GM11168 (cell line): ENCODE results near the gene TMEM43.

Experiments used
- in situ Hi-C: fragments of 300-500 bp; cut with MboI; formaldehyde crosslinking; loops from one replicate; pipeline ENCODE4 v1.12.0; 2022; ENCODE audit warnings: low sequenced_read_pairs; ENCODE audit not compliant: unreplicated experiment

TMEM43 gene

GRCh38 chr3:14170531-14171159 is 45.8 kb downstream of the TMEM43 start:
- in situ Hi-C loops, result no loop called here

GRCh38 chr3:14172496-14172895 is 47.6 kb downstream of the TMEM43 start:
- in situ Hi-C loops, result no loop called here

DNA sequence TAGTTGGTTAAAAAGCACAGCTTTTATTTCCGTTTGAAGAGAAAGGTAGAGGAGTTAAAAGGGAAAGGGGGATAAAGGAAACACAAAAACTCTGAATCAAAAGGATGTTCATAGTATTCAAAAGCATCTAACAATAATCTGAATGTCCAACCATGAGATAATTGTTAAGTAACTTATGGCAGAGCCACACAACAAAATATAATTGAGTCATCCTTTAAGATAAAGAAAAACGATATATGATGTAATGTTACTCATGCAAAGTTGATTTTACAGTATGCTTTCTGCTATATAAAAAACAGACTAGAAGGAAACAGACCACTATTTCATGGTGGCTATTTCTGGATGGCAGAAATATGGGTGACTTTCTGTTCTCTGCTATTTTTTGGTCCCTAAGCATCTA is 49.6 kb downstream of the TMEM43 start:
- in situ Hi-C loops, result no loop called here

- in situ Hi-C loops, result no loop called here
These were observed 50.7 kb downstream of the TMEM43 start for GRCh38 chr3:14175383-14176037.

DNA sequence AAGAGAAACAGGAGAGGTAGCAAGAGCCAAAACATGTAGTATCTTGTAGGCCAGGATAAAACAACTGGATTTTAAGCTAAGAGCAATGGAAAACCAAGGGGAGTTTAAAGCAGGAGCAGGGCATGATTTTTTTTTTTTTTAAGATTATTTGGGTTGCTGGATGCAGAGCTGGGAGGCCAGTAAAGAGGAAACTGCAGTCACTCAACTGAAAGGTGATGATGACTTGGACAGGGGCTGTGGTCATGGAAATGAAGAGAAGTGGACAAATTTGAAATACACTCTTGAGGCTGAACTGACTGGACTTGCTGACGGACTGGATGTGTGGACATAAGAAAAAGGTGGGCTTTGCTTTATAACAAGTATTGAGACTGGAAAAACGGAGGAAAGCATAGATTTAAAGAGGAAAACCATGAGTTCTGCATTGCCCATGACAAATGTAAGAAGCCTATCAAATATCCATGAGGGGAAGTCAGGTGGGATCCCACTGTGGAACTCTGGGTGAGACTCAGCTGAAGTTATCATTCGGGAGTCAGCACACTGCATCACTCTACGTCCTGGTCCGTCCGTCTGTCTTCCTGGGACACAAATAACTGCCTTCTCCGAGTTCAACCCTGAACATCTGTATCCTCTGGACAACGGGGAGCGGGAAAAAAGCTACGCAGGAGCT is 52.9 kb downstream of the TMEM43 start:
- in situ Hi-C loops, result no loop called here

- in situ Hi-C loops, result no loop called here
These were observed 53.6 kb downstream of the TMEM43 start, which contains the start of the genes LSM3 and XPC for GRCh38 chr3:14178247-14179113. TSS of gene LSM3 (plus strand) at chr3:14178817. CDS start at chr3:14178861, 44 bp downstream. TSS of gene XPC (minus strand) at chr3:14178601. CDS start at chr3:14178568, 33 bp downstream.

- in situ Hi-C loops, result no loop called here
These were observed 54.2 kb downstream of the TMEM43 start for GRCh38 chr3:14179114-14179465.

DNA sequence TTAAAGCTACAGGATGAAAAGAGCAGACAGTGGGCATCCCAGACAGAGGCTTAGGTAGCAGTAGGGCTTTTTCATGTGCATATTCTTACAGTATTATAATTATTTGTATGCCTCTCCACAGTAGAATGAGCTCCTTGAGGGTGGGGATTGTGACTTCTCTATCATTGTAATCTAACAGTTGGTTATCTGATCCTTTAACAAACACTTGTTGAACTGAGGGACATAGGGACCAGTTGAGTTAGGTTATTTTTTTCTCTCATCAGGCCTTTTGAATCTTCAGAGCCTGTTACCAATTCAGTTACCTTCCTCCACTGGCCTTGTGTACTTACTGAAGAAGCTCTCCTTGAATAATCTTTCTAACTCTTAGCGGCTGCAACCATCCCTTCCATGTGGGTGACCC is 54.9 kb downstream of the TMEM43 start:
- in situ Hi-C loops, result no loop called here

- in situ Hi-C loops, result no loop called here
These were observed 56.4 kb downstream of the TMEM43 start for GRCh38 chr3:14181253-14181652.

DNA sequence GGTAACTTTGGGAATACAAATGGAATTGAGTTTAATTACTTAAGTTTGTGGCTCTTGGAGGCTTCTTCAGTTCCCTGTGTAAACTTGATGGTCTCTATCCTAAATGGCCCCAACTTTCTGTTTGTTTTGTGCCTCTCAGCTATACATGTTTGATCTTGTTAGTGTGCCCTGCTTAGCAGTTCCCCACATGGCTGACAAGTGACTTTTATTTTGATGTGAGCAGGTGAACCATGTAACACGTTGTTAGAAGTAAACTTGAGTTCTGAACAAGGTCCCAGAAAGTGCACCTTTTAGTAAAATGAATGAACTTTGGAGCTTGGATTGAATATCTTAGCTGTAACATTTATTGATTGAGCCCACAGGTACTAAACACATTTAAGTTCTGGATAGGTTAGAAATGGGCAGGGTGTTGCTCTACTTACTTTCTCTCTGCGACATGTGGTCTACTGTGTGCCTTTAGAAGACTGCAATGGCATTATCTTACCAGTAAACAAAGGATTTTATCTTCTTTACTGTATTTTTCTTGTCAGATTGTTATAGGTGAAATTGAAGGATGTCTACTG is 58.2 kb downstream of the TMEM43 start:
- in situ Hi-C loops, result no loop called here

- in situ Hi-C loops, result no loop called here
These were observed 62.1 kb downstream of the TMEM43 start for GRCh38 chr3:14186854-14187458.

DNA sequence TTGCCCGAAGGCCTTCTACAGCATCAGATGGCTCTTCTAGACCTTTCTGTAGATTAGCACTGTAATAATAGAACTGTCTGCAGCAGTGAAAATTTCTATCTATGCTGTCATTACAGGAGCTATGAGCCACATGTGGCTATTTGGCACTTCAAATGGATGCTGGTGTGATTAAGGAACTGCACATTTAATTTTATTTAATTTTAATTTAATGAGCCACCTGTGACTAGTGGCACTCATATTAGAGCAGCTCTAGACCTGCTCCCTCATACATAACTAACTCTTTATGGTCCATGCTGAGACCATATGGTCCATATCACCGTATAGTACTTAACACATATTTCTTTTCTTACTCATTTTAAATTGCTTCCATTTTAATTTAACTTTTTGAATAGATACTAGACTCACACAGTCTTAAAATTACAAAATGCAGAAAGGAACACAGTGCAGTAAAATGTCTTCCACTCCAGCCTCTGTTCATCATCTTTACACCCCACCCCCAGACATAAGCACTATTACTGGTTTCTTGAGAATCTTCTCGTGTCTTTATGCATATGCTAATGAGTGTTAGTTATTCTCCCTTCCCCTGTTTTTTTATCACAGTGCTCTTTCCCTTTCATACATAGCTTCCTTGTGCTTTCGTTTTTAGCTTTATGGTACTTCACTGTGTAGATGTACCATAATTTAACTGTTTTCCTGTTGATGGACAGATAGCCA is 63.3 kb downstream of the TMEM43 start:
- in situ Hi-C loops, result no loop called here
